Subcutaneous adipose tissue (tissue), 4 donors: Measurements from ENCODE around the gene S100A3. TPM values are rescaled to one million over a fixed set of nuclear protein-coding genes. Genes with fewer than 3 reads are reported as not detected.

Experiments
- total RNA-seq, 4 donors: library from RNA; depleted of rRNA; stranded (reverse); fragments of >200 nt; gene quantifications; one replicate each; pipeline ENCODE4 v1.1.0, GENCODE V29; 2016
- TF ChIP-seq, protein P1 (sequence below): fragments of 450-650 bp; IDR thresholded peaks from one replicate; pipeline ENCODE4 v1.5.1; 2016; ENCODE audit warnings: low read depth, mild to moderate bottlenecking, control low read depth, antibody characterized with exemption, moderate library complexity

Gene S100A3
- total RNA-seq, 4 donors from 2014 or later, result 2.6 to 8.3 (median 3.1) TPM

DNA sequence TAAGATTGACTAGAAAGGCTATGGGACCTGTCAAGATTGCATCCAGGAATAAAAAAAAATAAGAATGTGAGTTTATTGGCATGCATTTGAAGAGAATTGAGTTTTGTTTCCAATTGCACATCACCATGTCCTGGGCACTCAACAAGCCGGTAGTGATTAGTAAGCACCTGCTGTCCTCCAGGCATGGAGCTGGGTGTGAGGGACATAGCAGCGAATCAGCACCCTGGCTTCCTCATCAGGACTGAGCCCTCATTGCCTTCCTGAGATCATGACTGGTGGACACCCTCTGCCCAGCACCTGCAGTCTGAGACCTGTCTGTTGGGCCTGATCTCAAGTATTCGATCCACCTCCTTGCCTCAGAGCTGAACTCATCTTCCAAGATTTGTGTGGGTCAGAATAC, 40.0 kb downstream of the S100A3 start:
- TF ChIP-seq, protein P1, sequence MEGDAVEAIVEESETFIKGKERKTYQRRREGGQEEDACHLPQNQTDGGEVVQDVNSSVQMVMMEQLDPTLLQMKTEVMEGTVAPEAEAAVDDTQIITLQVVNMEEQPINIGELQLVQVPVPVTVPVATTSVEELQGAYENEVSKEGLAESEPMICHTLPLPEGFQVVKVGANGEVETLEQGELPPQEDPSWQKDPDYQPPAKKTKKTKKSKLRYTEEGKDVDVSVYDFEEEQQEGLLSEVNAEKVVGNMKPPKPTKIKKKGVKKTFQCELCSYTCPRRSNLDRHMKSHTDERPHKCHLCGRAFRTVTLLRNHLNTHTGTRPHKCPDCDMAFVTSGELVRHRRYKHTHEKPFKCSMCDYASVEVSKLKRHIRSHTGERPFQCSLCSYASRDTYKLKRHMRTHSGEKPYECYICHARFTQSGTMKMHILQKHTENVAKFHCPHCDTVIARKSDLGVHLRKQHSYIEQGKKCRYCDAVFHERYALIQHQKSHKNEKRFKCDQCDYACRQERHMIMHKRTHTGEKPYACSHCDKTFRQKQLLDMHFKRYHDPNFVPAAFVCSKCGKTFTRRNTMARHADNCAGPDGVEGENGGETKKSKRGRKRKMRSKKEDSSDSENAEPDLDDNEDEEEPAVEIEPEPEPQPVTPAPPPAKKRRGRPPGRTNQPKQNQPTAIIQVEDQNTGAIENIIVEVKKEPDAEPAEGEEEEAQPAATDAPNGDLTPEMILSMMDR, result no peak

GRCh38 chr1:153507926-153508583, 41.0 kb downstream of the S100A3 start:
- TF ChIP-seq, protein P1, result no peak

DNA sequence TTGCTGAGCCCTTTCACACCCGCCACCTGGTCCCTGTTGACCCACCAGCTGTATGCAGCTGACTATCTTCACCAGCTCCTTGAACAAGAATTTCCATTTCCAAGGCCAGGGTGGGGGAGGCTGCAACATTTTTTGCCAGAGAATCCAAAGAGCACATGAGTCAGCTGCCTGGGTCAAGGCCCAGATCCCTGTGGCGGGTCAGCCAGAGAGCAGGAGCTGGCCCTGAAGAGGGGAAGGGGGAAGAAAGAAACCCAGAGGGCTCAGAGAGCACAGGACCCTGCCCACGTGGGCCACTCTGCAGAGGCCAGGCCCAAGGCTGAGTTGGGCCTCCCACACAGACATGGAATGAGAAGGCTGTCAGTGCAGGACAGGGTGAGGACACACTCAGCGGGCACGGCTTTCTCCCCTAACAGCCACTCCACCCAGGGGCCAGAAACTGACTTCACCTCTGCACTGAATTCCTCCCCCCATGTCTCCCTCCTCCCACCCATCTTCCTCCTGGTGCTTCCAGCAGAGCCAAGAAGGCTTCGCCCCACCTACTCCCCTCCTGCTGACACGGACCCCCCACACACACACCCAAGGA, 42.1 kb downstream of the S100A3 start:
- TF ChIP-seq, protein P1, result no peak

GRCh38 chr1:153506386-153506785, 42.7 kb downstream of the S100A3 start:
- TF ChIP-seq, protein P1, result no peak

- TF ChIP-seq, protein P1, result no peak
Measured at GRCh38 chr1:153505576-153505975, 43.5 kb downstream of the S100A3 start.

- TF ChIP-seq, protein P1, result no peak
Measured at GRCh38 chr1:153503766-153504165, 45.3 kb downstream of the S100A3 start.

- TF ChIP-seq, protein P1, result no peak
Measured at GRCh38 chr1:153498746-153499145, 50.3 kb downstream of the S100A3 start.

Other genes with a start within 250 kb of the S100A3 start
- gene PGLYRP3, start 236.3 kb downstream of the S100A3 start, total RNA-seq, result not detected
- not detected for gene PGLYRP4, start 200.4 kb downstream of the S100A3 start, total RNA-seq
- 100 to 1,000 TPM; 139 to 382 (median 280) TPM for gene S100A9, start 191.4 kb downstream of the S100A3 start, total RNA-seq
- gene S100A12, start 173.6 kb downstream of the S100A3 start, total RNA-seq, result 1 to 10 TPM in 2 of 4 donors, not detected in 2; 4.0 to 6.8 TPM
- 100 to 1,000 TPM in 1 of 4 donors, 10 to 100 TPM in 3; 13.6 to 129 (median 20.6) TPM for gene S100A8, start 158.2 kb downstream of the S100A3 start, total RNA-seq
- gene S100A7A, start 132.7 kb downstream of the S100A3 start, total RNA-seq, result not detected
- not detected for gene S100A7, start 88.6 kb downstream of the S100A3 start, total RNA-seq
- 1,000 to 10,000 TPM in 2 of 4 donors, 100 to 1,000 TPM in 2; 538 to 1,309 (median 968) TPM for gene S100A6, start 13.3 kb downstream of the S100A3 start, total RNA-seq
- gene S100A5, start 8.3 kb downstream of the S100A3 start, total RNA-seq, result not detected
- gene S100A4, start 3.5 kb downstream of the S100A3 start, total RNA-seq, result 1,000 to 10,000 TPM in 3 of 4 donors, 100 to 1,000 TPM in 1; 497 to 1,679 (median 1,241) TPM
- 1 to 10 TPM in 2 of 4 donors, not detected in 2; 1.3 to 2.2 TPM for gene S100A2, start 16.6 kb upstream of the S100A3 start, total RNA-seq
- 10 to 100 TPM; 46.2 to 84.5 (median 66.6) TPM for gene S100A16, start 63.9 kb upstream of the S100A3 start, total RNA-seq
- gene S100A14, start 67.1 kb upstream of the S100A3 start, total RNA-seq, result under 1 TPM in 1 of 4 donors, not detected in 3; 0.65 TPM
- gene S100A13, start 78.2 kb upstream of the S100A3 start, total RNA-seq, result 100 to 1,000 TPM; 142 to 282 (median 278) TPM
- gene S100A1, start 79.2 kb upstream of the S100A3 start, total RNA-seq, result 100 to 1,000 TPM in 1 of 4 donors, 10 to 100 TPM in 1, 1 to 10 TPM in 1, under 1 TPM in 1; 0.66 to 132 (median 17.2) TPM
- gene CHTOP, start 84.8 kb upstream of the S100A3 start, total RNA-seq, result 10 to 100 TPM; 39.1 to 64.1 (median 45.7) TPM
- 10 to 100 TPM; 53.7 to 80.1 (median 65.9) TPM for gene SNAPIN, start 109.4 kb upstream of the S100A3 start, total RNA-seq
- gene ILF2, start 121.7 kb upstream of the S100A3 start, total RNA-seq, result 100 to 1,000 TPM in 1 of 4 donors, 10 to 100 TPM in 3; 59.3 to 125 (median 78.5) TPM
- 100 to 1,000 TPM in 2 of 4 donors, 10 to 100 TPM in 2; 49.1 to 220 (median 88.8) TPM for gene NPR1, start 129.4 kb upstream of the S100A3 start, total RNA-seq
- 10 to 100 TPM; 39.1 to 53.9 (median 47.1) TPM for gene INTS3, start 178.8 kb upstream of the S100A3 start, total RNA-seq
- gene SLC27A3, start 226.1 kb upstream of the S100A3 start, total RNA-seq, result 100 to 1,000 TPM in 1 of 4 donors, 10 to 100 TPM in 3; 20.4 to 104 (median 46.0) TPM